DND-41 (cell line): Measurements from ENCODE around the gene MTREX.

Experiments used
- ATAC-seq: fragments of 200-7000 bp; cut with Tn5 transposase; 3 replicates; pipeline ENCODE4 v1.9.1; 2021; ENCODE audit warnings: low read depth; ENCODE audit not compliant: insufficient read depth
- DNase-seq: peaks from one replicate; pipeline ENCODE4 v3.0.0-alpha.2; 2020
- H2AFZ ChIP-seq: 2 replicates; pipeline ENCODE4 v1.6.0; 2012; ENCODE audit warnings: low read depth, low read length
- H3K27ac ChIP-seq: 2 replicates; pipeline ENCODE4 v1.5.1; 2012; ENCODE audit warnings: low read length, inconsistent platforms
- H3K27me3 ChIP-seq: fragments of 200-600 bp; sonication (generic); 2 replicates; pipeline ENCODE4 v1.6.0; 2012; ENCODE audit warnings: low read length, mild to moderate bottlenecking, inconsistent platforms; ENCODE audit not compliant: insufficient read depth, poor library complexity
- H3K36me3 ChIP-seq: 2 replicates; pipeline ENCODE4 v1.5.1; 2012; ENCODE audit warnings: low read length, inconsistent platforms; ENCODE audit not compliant: insufficient read depth
- H3K4me1 ChIP-seq: 2 replicates; pipeline ENCODE4 v1.5.1; 2012; ENCODE audit warnings: mild to moderate bottlenecking, low read length; ENCODE audit not compliant: insufficient read depth
- H3K4me2 ChIP-seq: 2 replicates; pipeline ENCODE4 v1.6.0; 2012; ENCODE audit warnings: mild to moderate bottlenecking, moderate library complexity, low read length, inconsistent platforms; ENCODE audit not compliant: insufficient read depth
- H3K4me3 ChIP-seq, 2 experiments: fragments of 200-600 bp in 1 of 2; shearing (Covaris generic) in 1 of 2; 2 replicates each; pipeline ENCODE4 v1.5.1; 2012 to 2016; ENCODE audit warnings: inconsistent platforms in 2 of 2, low read length in 2 of 2, mild to moderate bottlenecking in 2 of 2, low read depth in 1 of 2, moderate library complexity in 1 of 2
- H3K79me2 ChIP-seq: 2 replicates; pipeline ENCODE4 v1.6.0; 2012; ENCODE audit warnings: low read length, inconsistent platforms; ENCODE audit not compliant: insufficient read depth
- H3K9ac ChIP-seq: 2 replicates; pipeline ENCODE4 v1.6.0; 2012; ENCODE audit warnings: low read depth, mild to moderate bottlenecking, inconsistent platforms, low read length, moderate library complexity
- H3K9me3 ChIP-seq: 2 replicates; pipeline ENCODE4 v1.5.1; 2012; ENCODE audit warnings: low read length, moderate library complexity, mild to moderate bottlenecking, inconsistent platforms; ENCODE audit not compliant: insufficient read depth, severe bottlenecking
- H4K20me1 ChIP-seq: 2 replicates; pipeline ENCODE4 v1.6.0; 2012; ENCODE audit warnings: low read length; ENCODE audit not compliant: insufficient read depth
- CTCF ChIP-seq: IDR thresholded peaks from 2 replicates; pipeline ENCODE4 v1.5.1; 2012; ENCODE audit warnings: borderline replicate concordance, low read length, moderate library complexity, mild to moderate bottlenecking; ENCODE audit not compliant: poor library complexity, severe bottlenecking; ENCODE audit errors: extremely low read depth
- EZH2 ChIP-seq: IDR thresholded peaks from 3 replicates; pipeline ENCODE4 v1.6.1; 2012; ENCODE audit warnings: borderline replicate concordance, low read depth, mild to moderate bottlenecking, moderate library complexity, low read length, inconsistent platforms; ENCODE audit not compliant: severe bottlenecking

MTREX gene

GRCh38 chr5:55344392-55344992 is 36.7 kb downstream of the MTREX start:
- peaks cover 83% of the 10 kb centered on the region for H3K36me3 ChIP-seq
- H3K4me1 ChIP-seq = no peaks in the 10 kb centered on the region
- ATAC-seq = peak; percentile 67
- H3K9ac ChIP-seq = no peak overlapping the region
- no peak overlapping the region for H3K27ac ChIP-seq
- H2AFZ ChIP-seq = no peak overlapping the region
- no peak overlapping the region for H3K4me2 ChIP-seq
- no peak overlapping the region for H3K4me3 ChIP-seq
- 0 out of 2 replicates have a peak, but pooled peaks cover 3% of the 10 kb centered on the region for H3K79me2 ChIP-seq
- no peaks in the 10 kb centered on the region for H4K20me1 ChIP-seq
- TF ChIP-seq CTCF = peak; percentile 89
- TF ChIP-seq EZH2 = no peak
- peak; percentile 66 for DNase-seq
- no peaks in the 10 kb centered on the region for H3K27me3 ChIP-seq
- no peaks in the 10 kb centered on the region for H3K9me3 ChIP-seq

- H3K9me3 ChIP-seq = no peaks in the 10 kb centered on the region
- no peaks in the 10 kb centered on the region for H4K20me1 ChIP-seq
- no peak overlapping the region for H3K4me2 ChIP-seq
- no peak for DNase-seq
- no peak overlapping the region for H3K27ac ChIP-seq
- H3K27me3 ChIP-seq = no peaks in the 10 kb centered on the region
- no peak overlapping the region for H3K9ac ChIP-seq
- H3K79me2 ChIP-seq = 0 out of 2 replicates have a peak, but pooled peaks cover 3% of the 10 kb centered on the region
- ATAC-seq = no peak
- H3K36me3 ChIP-seq = peaks cover 92% of the 10 kb centered on the region
- no peak overlapping the region for H2AFZ ChIP-seq
- TF ChIP-seq CTCF (no peak), EZH2 (no peak)
- no peaks in the 10 kb centered on the region for H3K4me1 ChIP-seq
- H3K4me3 ChIP-seq = no peak overlapping the region
These were observed 37.5 kb downstream of the MTREX start for GRCh38 chr5:55345327-55345726.

GRCh38 chr5:55347786-55348185 is 40.0 kb downstream of the MTREX start:
- no peak overlapping the region for H3K4me3 ChIP-seq
- 0 out of 2 replicates have a peak, but pooled peaks cover 2% of the 10 kb centered on the region for H3K79me2 ChIP-seq
- no peaks in the 10 kb centered on the region for H3K9me3 ChIP-seq
- no peaks in the 10 kb centered on the region for H3K27me3 ChIP-seq
- TF ChIP-seq CTCF (no peak), EZH2 (no peak)
- no peak overlapping the region for H3K4me2 ChIP-seq
- no peak overlapping the region for H3K9ac ChIP-seq
- H3K36me3 ChIP-seq = peaks cover 91% of the 10 kb centered on the region
- H3K27ac ChIP-seq = no peak overlapping the region
- DNase-seq (no peak), ATAC-seq (no peak)
- no peaks in the 10 kb centered on the region for H3K4me1 ChIP-seq
- H4K20me1 ChIP-seq = no peaks in the 10 kb centered on the region
- no peak overlapping the region for H2AFZ ChIP-seq
